BE2C (cell line): ENCODE data around the gene HPS1. TPM values are rescaled to one million over a fixed set of nuclear protein-coding genes. Genes with fewer than 3 reads are reported as not detected.

ENCODE experiments used
- DNase-seq: peaks from one replicate; pipeline ENCODE4 v3.0.0-alpha.2; 2020
- H3K27me3 ChIP-seq: fragments of 250-450 bp; sonication (Bioruptor Pico); 2 replicates; pipeline ENCODE4 v1.5.1; 2020; ENCODE audit warnings: mild to moderate bottlenecking
- H3K36me3 ChIP-seq: fragments of 250-450 bp; sonication (Bioruptor Pico); 2 replicates; pipeline ENCODE4 v1.5.1; 2020; ENCODE audit warnings: mild to moderate bottlenecking
- H3K4me1 ChIP-seq: fragments of 250-450 bp; sonication (Bioruptor Pico); 2 replicates; pipeline ENCODE4 v1.5.1; 2020
- H3K4me3 ChIP-seq: 2 replicates; pipeline ENCODE4 v1.5.1; 2011; ENCODE audit warnings: low read depth, low read length
- H3K9me3 ChIP-seq: fragments of 250-450 bp; sonication (Bioruptor Pico); 2 replicates; pipeline ENCODE4 v1.5.1; 2020
- polyA plus RNA-seq: library from polyadenylated mRNA; unstranded; fragments of >200 nt; gene quantifications from one replicate; pipeline ENCODE4 v1.2.1, GENCODE V29; 2012; ENCODE audit warnings: low read depth, missing spikeins; ENCODE audit not compliant: insufficient read length, insufficient read depth
- TF ChIP-seq, protein P1 (sequence below): IDR thresholded peaks from 2 replicates; pipeline ENCODE4 v1.5.1; 2012; ENCODE audit warnings: mild to moderate bottlenecking, low read depth, low read length

Gene HPS1
- polyA plus RNA-seq: not detected

DNA sequence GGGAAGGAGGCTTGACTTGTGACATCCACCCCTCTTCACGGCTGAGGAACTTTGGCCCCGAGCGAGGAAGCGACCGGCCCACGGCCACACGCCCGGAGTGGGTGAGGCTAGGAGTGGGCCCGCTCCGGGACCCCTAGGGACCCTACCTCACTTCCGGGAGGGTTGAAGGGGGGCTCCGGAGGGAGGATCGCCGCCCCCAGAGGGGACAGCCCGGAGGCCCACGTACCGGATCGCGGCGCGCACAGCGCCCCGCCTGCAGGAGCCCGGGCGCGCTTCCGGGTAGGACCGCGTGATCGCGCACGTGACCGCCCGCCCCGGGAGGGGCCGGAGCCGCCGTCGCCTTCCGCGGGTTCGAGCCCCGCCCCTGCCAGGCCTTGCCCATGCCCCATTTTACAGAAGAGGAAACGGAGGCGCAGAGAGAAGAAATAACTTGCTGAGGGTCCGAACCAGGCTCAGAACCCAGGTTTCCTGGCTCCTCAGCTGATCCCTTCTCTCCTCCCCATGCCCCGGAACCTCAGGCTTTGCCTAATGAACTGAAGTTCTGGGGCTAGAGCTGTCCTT lies at the start of gene HPS1:
Gene HPS1 (minus strand): TSS at position 275 of the 561 bp plus-strand sequence. CDS start 3,695 bp downstream, outside the sequence.
- DNase-seq: no peak
- Histone ChIP-seq H3K4me1 (no peaks in the 10 kb centered on the region), H3K36me3 (no peaks in the 10 kb centered on the region), H3K4me3 (no peak within 1 kb of the TSS), H3K9me3 (no peaks in the 10 kb centered on the region), H3K27me3 (no peaks in the 10 kb centered on the region)
- TF ChIP-seq, protein P1, sequence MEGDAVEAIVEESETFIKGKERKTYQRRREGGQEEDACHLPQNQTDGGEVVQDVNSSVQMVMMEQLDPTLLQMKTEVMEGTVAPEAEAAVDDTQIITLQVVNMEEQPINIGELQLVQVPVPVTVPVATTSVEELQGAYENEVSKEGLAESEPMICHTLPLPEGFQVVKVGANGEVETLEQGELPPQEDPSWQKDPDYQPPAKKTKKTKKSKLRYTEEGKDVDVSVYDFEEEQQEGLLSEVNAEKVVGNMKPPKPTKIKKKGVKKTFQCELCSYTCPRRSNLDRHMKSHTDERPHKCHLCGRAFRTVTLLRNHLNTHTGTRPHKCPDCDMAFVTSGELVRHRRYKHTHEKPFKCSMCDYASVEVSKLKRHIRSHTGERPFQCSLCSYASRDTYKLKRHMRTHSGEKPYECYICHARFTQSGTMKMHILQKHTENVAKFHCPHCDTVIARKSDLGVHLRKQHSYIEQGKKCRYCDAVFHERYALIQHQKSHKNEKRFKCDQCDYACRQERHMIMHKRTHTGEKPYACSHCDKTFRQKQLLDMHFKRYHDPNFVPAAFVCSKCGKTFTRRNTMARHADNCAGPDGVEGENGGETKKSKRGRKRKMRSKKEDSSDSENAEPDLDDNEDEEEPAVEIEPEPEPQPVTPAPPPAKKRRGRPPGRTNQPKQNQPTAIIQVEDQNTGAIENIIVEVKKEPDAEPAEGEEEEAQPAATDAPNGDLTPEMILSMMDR: no peak

DNA sequence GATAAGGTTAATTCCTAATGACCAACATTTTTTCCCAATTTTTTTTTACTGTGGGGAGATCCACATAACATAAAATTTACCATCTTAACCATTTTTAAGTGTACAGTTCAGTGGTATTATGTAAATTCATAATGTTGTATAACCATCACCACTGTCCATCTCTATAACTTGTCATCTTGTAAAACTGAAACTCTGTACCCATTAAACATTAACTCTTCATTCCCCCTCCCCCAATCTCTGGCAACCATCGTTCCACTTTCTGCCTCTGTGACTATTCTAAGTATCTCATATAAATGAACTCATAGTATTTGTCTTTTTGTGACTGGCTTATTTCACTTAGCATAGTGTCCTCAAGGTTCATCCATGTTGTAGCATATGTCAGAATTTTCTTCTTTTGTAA lies 46.0 kb upstream of the HPS1 start:
- no peaks in the 10 kb centered on the region for H3K9me3 ChIP-seq

DNA sequence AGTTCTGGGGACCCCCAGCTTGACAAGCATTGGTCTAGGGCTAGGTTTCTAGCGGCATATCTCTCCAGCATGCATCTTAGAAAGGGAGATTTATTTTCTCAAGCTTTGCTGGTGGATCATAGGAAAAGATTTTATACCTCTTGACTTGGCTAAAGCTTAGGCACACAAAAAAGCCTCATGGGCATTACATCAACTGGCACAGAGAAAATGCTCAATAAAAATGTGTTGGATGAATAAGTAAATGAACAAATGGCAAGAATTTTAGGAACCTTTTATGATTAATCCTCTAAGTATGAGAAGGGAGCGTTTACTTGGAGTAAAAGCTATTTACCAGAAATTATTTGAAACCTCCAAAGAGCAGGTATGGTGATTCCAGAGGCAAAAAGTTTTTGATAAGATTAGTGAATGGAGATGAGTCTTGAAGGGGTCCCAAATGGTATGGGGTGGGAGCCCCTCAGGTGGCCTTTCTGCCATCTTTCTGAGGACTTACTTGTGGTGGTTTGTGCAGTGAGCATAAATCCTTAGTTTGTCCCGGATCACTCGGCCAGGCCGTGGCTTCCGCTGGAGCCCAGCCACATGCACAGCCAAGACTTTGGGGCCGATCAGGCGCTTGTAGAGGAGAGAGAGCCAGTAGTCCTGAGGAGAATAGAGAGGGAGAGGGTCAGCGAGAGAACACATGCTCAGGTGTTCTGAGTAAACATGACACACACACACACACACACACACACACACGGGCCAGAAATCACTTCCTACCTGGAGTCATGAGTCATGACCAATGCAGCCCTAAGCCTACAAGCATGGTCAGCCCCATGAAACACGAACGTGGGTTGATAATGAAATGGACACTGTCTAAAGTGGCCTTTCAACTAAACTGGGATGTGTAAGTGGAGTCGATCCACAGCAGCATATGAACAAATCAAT lies 43.1 kb upstream of the HPS1 start:
- TF ChIP-seq, protein P1: no peak
- H3K36me3 ChIP-seq: no peaks in the 10 kb centered on the region
- H3K4me1 ChIP-seq: no peaks in the 10 kb centered on the region
- H3K4me3 ChIP-seq: no peak overlapping the region
- H3K27me3 ChIP-seq: no peaks in the 10 kb centered on the region
- H3K9me3 ChIP-seq: no peaks in the 10 kb centered on the region
- DNase-seq: no peak

More for the DNA sequence above, 46.0 kb upstream of the HPS1 start:
- Histone ChIP-seq H3K27me3 (no peaks in the 10 kb centered on the region), H3K4me1 (no peaks in the 10 kb centered on the region), H3K4me3 (no peak overlapping the region), H3K36me3 (no peaks in the 10 kb centered on the region)
- TF ChIP-seq, protein P1: no peak
- DNase-seq: no peak

DNA sequence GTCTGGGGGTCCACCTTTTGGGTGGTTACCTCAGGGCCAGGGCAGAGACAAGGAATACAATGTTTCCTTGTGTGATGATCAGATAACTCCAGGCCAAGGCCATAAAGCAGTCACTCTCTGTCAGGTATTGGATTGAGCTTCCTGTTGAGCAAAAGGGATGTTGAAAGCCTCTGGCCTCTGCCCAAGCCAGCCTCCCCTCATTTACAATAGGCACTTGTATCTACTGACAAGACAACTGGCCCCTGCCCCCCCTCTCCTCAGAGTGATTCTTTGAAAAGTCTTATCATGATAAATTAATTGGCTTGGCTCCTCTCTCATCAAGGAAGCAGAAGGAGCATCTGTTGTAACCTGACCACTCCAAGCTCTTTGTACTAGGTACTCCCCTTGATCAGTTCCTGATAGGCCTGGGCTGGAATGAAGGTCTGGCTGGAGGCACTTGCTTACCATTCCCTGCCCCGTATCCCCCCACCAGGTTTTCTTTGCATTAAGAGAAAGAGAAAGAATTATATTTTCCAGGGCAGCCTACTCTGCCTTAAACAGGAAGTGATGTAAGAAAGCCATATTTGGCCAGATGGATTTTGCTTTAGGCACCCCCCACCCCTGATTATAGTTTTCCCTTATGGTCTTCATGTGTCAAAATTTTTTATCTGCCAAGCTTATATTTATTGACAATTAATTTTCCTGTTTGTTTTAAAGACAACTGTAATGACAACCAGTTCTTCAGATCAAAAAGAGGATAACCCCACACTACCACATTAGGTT lies 42.1 kb upstream of the HPS1 start:
- no peak for DNase-seq
- no peaks in the 10 kb centered on the region for H3K4me1 ChIP-seq
- H3K27me3 ChIP-seq: no peaks in the 10 kb centered on the region
- TF ChIP-seq, protein P1: no peak
- H3K36me3 ChIP-seq: no peaks in the 10 kb centered on the region
- H3K9me3 ChIP-seq: no peaks in the 10 kb centered on the region
- H3K4me3 ChIP-seq: no peak overlapping the region

DNA sequence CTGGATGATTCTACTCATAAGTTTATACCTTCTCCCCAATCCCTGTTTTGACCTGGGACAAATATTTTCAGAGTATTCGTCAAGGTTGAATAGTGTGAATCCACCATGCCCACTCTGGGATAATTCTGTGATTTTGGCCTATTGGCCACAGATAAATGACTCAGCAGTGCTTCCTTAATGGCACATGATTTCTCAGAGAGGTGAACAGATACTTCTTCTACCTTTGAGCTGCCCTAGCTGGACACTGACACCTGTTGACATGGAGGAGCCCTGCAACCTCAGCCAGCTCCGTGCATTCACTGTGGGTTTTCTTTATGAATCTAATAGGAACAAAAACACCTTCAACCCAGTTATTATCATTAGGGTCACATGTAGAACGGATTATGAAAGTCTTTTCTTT lies 40.9 kb upstream of the HPS1 start:
- Histone ChIP-seq H3K4me3 (no peak overlapping the region), H3K36me3 (no peaks in the 10 kb centered on the region), H3K27me3 (no peaks in the 10 kb centered on the region), H3K4me1 (no peaks in the 10 kb centered on the region), H3K9me3 (no peaks in the 10 kb centered on the region)
- TF ChIP-seq, protein P1: no peak
- no peak for DNase-seq
